ENCODE measurements around the gene TEAD3. TPM values are rescaled to one million over a fixed set of nuclear protein-coding genes. Genes with fewer than 3 reads are reported as not detected.

The TEAD3 gene
- total and polyA plus RNA-seq, 2 of the 4 experiments (the other 2 are of a cell fraction), result 5.2 to 28.0 TPM

GRCh38 chr6:35449287-35449881, 47.5 kb downstream of the TEAD3 start (continued):
- TF ChIP-seq BHLHE40 (IDR thresholded peaks at IDR 0.05; ENCODE audit: low read depth, low read length), result no peak
- peak; percentile 28; the same call in 1 of the 2 replicates for TF ChIP-seq POLR2A (IDR thresholded peaks at IDR 0.05; ENCODE audit: low read depth, low read length)

- Histone ChIP-seq H3K9ac (ENCODE audit: low read depth, low read length) (no peak overlapping the region), H4K8ac (ENCODE audit: low read depth in 2 of 2, low read length in 2 of 2) (no peak overlapping the region; a peak in 1 of 4 replicates), H4K5ac (ENCODE audit: low read depth, low read length) (no peak overlapping the region), H3K27me3 (ENCODE audit: control insufficient read depth, insufficient read depth, low read length) (no peaks in the 10 kb centered on the region), H3K4me3 (ENCODE audit: insufficient read depth, low read depth, low read length) (no peak overlapping the region), H2BK120ac (ENCODE audit: low read depth, low read length) (peak overlapping the region; percentile 39), H3K27ac (ENCODE audit: insufficient read depth, low read length) (no peak overlapping the region), H2BK15ac (ENCODE audit: low read depth, low read length) (no peak overlapping the region), H3K9me3 (ENCODE audit: control insufficient read depth, insufficient read depth, low read length) (no peaks in the 10 kb centered on the region), H3K56ac (ENCODE audit: extremely low read depth, insufficient read depth, low read length) (no peak overlapping the region), H4K91ac (ENCODE audit: insufficient read depth, low read depth, low read length) (peak overlapping the region; percentile 38), H2BK20ac (ENCODE audit: low read depth, low read length) (peak overlapping the region; percentile 76), H3K36me3 (ENCODE audit: control insufficient read depth, insufficient read depth, low read length) (no peaks in the 10 kb centered on the region), H2AK5ac (ENCODE audit: low read depth, low read length) (peak overlapping the region; percentile 64; the same call in 1 of the 2 replicates), H4K20me1 (ENCODE audit: insufficient read depth, low read length) (no peaks in the 10 kb centered on the region), H3K4me1 (ENCODE audit: control insufficient read depth, insufficient read depth, low read length) (no peaks in the 10 kb centered on the region), H3K18ac (ENCODE audit: low read depth, low read length) (no peak overlapping the region), H3K4me2 (ENCODE audit: low read depth, low read length) (no peak overlapping the region), H3K79me1 (ENCODE audit: low read depth in 1 of 2, low read length in 2 of 2) (peaks cover 3 to 7% of the 10 kb centered on the region in 2 experiments; a peak in 3 of 4 replicates), H2BK5ac (ENCODE audit: low read depth, low read length, poor library complexity, severe bottlenecking) (peak overlapping the region; percentile 3), H3K23ac (ENCODE audit: low read depth, low read length) (no peak overlapping the region), H3K9me1 (ENCODE audit: insufficient read depth, low read length) (no peaks in the 10 kb centered on the region), H2AFZ (replicated peaks; ENCODE audit: low read length, poor library complexity) (no peak overlapping the region), H3K4ac (ENCODE audit: low read depth, low read length) (peak overlapping the region; percentile 10; the same call in 1 of the 2 replicates), H3K14ac (replicated peaks; ENCODE audit: low read depth, low read length) (no peak overlapping the region), H2AK9ac (replicated peaks; ENCODE audit: low read depth, low read length, poor library complexity) (no peak overlapping the region)
- ChIA-PET CTCF (interaction anchor here (4.5 kb wide), 1 partner anchor 29 kb away, joined by 20 read pairs; no protein-coding TSS in a partner anchor), POLR2A (ENCODE audit: unreplicated experiment) (no interaction called here)
- dilution Hi-C loops (cut with HindIII; ENCODE audit: low sequenced_read_pairs, unreplicated experiment), result no loop called here
- intact Hi-C loops (cut with micrococcal nuclease), result no loop called here
- ATAC-seq (ENCODE audit: low read depth) (no peak), DNase-seq (no peak)
- in situ Hi-C loops (cut with MboI; ENCODE audit: low sequenced_read_pairs), result no loop called here
- 100% methylated on average over 2 of the region's 7 CpGs; no CpG with 5 or more reads in 1 of the 2 experiments for WGBS, 2 experiments (ENCODE audit: extremely low coverage in 2 of 2, insufficient read length in 1 of 2)
- BruUV-seq (replicated peaks), result no TSS peak
- TF ChIP-seq CEBPB (IDR thresholded peaks at IDR 0.05; ENCODE audit: low read depth, low read length) (no peak), RAD21 (IDR thresholded peaks at IDR 0.05; ENCODE audit: low read length) (no peak), RFX5 (IDR thresholded peaks at IDR 0.05; ENCODE audit: low read depth, low read length) (no peak), FOS (IDR thresholded peaks at IDR 0.05; ENCODE audit: low read depth, low read length) (no peak), BHLHE40 (IDR thresholded peaks at IDR 0.05; ENCODE audit: low read depth, low read length) (no peak), MXI1 (IDR thresholded peaks at IDR 0.05; ENCODE audit: borderline replicate concordance, low read depth, low read length) (no peak), RCOR1 (IDR thresholded peaks at IDR 0.05; ENCODE audit: insufficient replicate concordance, low read length) (no peak), CHD1 (IDR thresholded peaks at IDR 0.05; ENCODE audit: low read depth, low read length) (no peak), MAFK (IDR thresholded peaks at IDR 0.05; ENCODE audit: low read depth, low read length) (no peak), POLR2A (IDR thresholded peaks at IDR 0.05; ENCODE audit: low read depth, low read length) (no peak)
- TF ChIP-seq, protein P1, sequence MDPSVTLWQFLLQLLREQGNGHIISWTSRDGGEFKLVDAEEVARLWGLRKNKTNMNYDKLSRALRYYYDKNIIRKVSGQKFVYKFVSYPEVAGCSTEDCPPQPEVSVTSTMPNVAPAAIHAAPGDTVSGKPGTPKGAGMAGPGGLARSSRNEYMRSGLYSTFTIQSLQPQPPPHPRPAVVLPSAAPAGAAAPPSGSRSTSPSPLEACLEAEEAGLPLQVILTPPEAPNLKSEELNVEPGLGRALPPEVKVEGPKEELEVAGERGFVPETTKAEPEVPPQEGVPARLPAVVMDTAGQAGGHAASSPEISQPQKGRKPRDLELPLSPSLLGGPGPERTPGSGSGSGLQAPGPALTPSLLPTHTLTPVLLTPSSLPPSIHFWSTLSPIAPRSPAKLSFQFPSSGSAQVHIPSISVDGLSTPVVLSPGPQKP (IDR thresholded peaks at IDR 0.05; ENCODE audit: borderline replicate concordance, low read depth, low read length), result no peak
- TF ChIP-seq, protein P2, sequence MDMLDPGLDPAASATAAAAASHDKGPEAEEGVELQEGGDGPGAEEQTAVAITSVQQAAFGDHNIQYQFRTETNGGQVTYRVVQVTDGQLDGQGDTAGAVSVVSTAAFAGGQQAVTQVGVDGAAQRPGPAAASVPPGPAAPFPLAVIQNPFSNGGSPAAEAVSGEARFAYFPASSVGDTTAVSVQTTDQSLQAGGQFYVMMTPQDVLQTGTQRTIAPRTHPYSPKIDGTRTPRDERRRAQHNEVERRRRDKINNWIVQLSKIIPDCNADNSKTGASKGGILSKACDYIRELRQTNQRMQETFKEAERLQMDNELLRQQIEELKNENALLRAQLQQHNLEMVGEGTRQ (IDR thresholded peaks at IDR 0.05; ENCODE audit: low read depth, low read length), result no peak
- TF ChIP-seq, protein P3, sequence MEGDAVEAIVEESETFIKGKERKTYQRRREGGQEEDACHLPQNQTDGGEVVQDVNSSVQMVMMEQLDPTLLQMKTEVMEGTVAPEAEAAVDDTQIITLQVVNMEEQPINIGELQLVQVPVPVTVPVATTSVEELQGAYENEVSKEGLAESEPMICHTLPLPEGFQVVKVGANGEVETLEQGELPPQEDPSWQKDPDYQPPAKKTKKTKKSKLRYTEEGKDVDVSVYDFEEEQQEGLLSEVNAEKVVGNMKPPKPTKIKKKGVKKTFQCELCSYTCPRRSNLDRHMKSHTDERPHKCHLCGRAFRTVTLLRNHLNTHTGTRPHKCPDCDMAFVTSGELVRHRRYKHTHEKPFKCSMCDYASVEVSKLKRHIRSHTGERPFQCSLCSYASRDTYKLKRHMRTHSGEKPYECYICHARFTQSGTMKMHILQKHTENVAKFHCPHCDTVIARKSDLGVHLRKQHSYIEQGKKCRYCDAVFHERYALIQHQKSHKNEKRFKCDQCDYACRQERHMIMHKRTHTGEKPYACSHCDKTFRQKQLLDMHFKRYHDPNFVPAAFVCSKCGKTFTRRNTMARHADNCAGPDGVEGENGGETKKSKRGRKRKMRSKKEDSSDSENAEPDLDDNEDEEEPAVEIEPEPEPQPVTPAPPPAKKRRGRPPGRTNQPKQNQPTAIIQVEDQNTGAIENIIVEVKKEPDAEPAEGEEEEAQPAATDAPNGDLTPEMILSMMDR (conservative IDR thresholded peaks at IDR 0.05; ENCODE audit: low read depth, low read length), result no peak
Observed at GRCh38 chr6:35448191-35448590, 48.7 kb downstream of the TEAD3 start.
